Esophagus squamous epithelium (tissue), 4 donors: Measurements from ENCODE around the gene RNASEH1.

Experiments used
- CTCF ChIP-seq, 6 experiments: fragments of 450-650 bp in 4 of 6; fragments of 200-600 bp in 2 of 6; sonication (generic) in 2 of 6; IDR thresholded peaks; one replicate each; pipeline ENCODE4 v1.5.1; 2016 to 2019; ENCODE audit warnings: antibody characterized with exemption in 6 of 6, mild to moderate bottlenecking in 4 of 6, moderate library complexity in 4 of 6
- POLR2A ChIP-seq, 4 donors: fragments of 450-650 bp; IDR thresholded peaks; one replicate each; pipeline ENCODE4 v1.6.1; 2017; ENCODE audit warnings: antibody characterized with exemption in 4 of 4, mild to moderate bottlenecking in 4 of 4, moderate library complexity in 3 of 4

GRCh38 chr2:3504741-3505140, 53.4 kb downstream of the RNASEH1 start:
- no peak for TF ChIP-seq CTCF (IDR thresholded peaks at IDR 0.05)
- no peak for TF ChIP-seq POLR2A (IDR thresholded peaks at IDR 0.05)
